Nephron progenitor cell (in vitro differentiated cells): ENCODE measurements around the gene NALF2.

Experiments used
- DNase-seq: peaks from one replicate; pipeline ENCODE4 v3.0.0; 2021
- H3K27ac Mint-ChIP-seq: 2 replicates; pipeline ENCODE4 v1.8.0; 2021; ENCODE audit warnings: mild to moderate bottlenecking, moderate library complexity, mixed read lengths
- H3K27me3 Mint-ChIP-seq: 2 replicates; pipeline ENCODE4 v1.8.0; 2021; ENCODE audit warnings: mild to moderate bottlenecking, low read depth, mixed read lengths; ENCODE audit not compliant: poor library complexity
- H3K36me3 Mint-ChIP-seq: 2 replicates; pipeline ENCODE4 v1.8.0; 2021; ENCODE audit warnings: low read depth, mixed read lengths
- H3K4me1 Mint-ChIP-seq: 2 replicates; pipeline ENCODE4 v1.8.0; 2021; ENCODE audit warnings: mixed read lengths
- H3K4me3 Mint-ChIP-seq: 2 replicates; pipeline ENCODE4 v1.8.0; 2021; ENCODE audit warnings: mild to moderate bottlenecking, moderate library complexity, mixed read lengths
- H3K9me3 Mint-ChIP-seq: 2 replicates; pipeline ENCODE4 v1.8.0; 2021; ENCODE audit warnings: mild to moderate bottlenecking, moderate library complexity, mixed read lengths
- CTCF ChIP-seq: fragments of 200-600 bp; sonication (generic); IDR thresholded peaks from 2 replicates; pipeline ENCODE4 v1.5.0; 2021; ENCODE audit warnings: antibody characterized with exemption

The NALF2 gene

DNA sequence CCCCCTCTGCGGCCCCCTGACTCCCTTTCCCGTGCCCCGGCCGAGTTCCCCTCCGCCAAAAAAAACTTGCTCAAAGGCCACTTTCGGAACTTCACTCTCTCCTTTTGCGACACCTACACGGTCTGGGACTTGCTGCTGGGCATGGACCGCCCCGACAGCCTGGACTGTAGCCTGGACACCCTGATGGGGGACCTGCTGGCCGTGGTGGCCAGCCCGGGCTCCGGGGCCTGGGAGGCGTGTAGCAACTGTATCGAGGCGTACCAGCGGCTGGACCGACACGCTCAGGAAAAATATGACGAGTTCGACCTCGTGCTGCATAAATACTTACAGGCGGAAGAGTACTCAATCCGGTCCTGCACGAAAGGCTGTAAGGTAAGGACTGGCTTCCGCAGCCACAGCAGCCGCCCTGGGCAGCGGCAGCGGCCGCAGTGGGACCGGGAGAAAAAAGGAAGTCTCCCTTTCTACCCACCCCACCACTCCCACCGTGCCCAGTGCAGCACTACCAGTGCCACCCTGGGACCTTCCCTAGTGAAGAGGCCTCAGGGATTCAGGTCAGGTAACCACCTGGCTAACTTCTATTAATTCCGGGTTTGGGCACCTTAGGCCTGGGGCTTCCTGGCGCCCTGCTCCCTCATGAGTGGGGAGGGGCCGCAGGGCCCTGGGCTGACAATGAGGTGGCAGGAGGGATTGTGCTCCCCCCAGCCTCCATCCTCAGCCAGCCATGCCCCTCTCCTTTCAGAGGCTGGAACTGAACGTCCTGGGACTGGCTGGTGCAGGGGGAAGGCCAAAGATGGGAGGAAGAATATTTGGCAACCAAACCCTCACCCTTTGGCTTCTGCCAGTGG, 1.9 kb downstream of the NALF2 start:
- no peaks in the 10 kb centered on the region for H3K4me1 Mint-ChIP-seq
- no peak for TF ChIP-seq CTCF
- H3K27ac Mint-ChIP-seq, result no peak overlapping the region
- H3K4me3 Mint-ChIP-seq, result peak overlapping the region; percentile 82
- H3K27me3 Mint-ChIP-seq, result peaks cover 43% of the 10 kb centered on the region
- no peak for DNase-seq
- H3K9me3 Mint-ChIP-seq, result peaks cover 24% of the 10 kb centered on the region
- H3K36me3 Mint-ChIP-seq, result no peaks in the 10 kb centered on the region

GRCh38 chrX:69506617-69507499, 2.7 kb downstream of the NALF2 start:
- no peak for DNase-seq
- no peak for TF ChIP-seq CTCF
- Mint-ChIP-seq H3K9me3 (peaks cover 28% of the 10 kb centered on the region), H3K4me3 (no peak overlapping the region), H3K27ac (no peak overlapping the region), H3K27me3 (peaks cover 44% of the 10 kb centered on the region), H3K4me1 (no peaks in the 10 kb centered on the region), H3K36me3 (no peaks in the 10 kb centered on the region)

DNA sequence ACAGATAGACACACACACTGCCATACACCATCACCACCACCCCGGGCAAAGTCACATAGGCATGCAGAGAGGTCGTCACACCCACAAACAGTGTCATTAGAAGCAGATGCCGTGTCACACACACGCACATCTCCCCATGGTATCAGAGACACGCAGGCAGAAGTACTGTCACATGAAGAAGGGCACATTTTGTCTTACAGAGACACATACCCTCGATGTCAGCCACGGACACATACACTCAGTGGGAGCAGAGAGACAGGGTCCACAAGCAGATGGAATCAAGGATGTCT, 3.3 kb downstream of the NALF2 start:
- H3K27ac Mint-ChIP-seq, result no peak overlapping the region
- no peak overlapping the region for H3K4me3 Mint-ChIP-seq
- peaks cover 44% of the 10 kb centered on the region for H3K27me3 Mint-ChIP-seq
- TF ChIP-seq CTCF, result no peak
- DNase-seq, result no peak
- no peaks in the 10 kb centered on the region for H3K4me1 Mint-ChIP-seq
- H3K9me3 Mint-ChIP-seq, result peaks cover 28% of the 10 kb centered on the region
- no peaks in the 10 kb centered on the region for H3K36me3 Mint-ChIP-seq

DNA sequence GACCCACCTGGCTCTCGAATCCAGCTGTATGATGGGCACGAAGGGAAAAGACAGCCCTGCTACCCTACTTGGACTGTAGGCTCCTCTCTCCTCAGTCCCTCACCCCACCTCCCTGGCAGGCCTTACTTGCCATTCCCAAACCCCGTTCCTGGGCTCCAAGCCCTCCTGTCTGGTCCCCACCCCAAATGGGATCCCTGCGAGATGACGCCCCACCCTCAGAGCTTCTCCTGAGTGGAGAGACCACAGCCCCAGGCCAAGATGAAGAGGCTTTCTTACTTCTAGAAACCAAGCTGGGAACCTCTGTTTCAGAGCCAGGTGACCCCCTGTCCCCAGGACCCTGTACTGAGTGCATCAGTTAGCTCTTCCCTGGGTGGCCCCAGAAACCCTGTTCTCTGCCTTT, 4.5 kb downstream of the NALF2 start:
- H3K4me3 Mint-ChIP-seq, result no peak overlapping the region
- H3K27me3 Mint-ChIP-seq, result peaks cover 44% of the 10 kb centered on the region
- no peaks in the 10 kb centered on the region for H3K36me3 Mint-ChIP-seq
- H3K9me3 Mint-ChIP-seq, result peaks cover 28% of the 10 kb centered on the region
- no peak for DNase-seq
- TF ChIP-seq CTCF, result no peak
- H3K4me1 Mint-ChIP-seq, result no peaks in the 10 kb centered on the region
- no peak overlapping the region for H3K27ac Mint-ChIP-seq

DNA sequence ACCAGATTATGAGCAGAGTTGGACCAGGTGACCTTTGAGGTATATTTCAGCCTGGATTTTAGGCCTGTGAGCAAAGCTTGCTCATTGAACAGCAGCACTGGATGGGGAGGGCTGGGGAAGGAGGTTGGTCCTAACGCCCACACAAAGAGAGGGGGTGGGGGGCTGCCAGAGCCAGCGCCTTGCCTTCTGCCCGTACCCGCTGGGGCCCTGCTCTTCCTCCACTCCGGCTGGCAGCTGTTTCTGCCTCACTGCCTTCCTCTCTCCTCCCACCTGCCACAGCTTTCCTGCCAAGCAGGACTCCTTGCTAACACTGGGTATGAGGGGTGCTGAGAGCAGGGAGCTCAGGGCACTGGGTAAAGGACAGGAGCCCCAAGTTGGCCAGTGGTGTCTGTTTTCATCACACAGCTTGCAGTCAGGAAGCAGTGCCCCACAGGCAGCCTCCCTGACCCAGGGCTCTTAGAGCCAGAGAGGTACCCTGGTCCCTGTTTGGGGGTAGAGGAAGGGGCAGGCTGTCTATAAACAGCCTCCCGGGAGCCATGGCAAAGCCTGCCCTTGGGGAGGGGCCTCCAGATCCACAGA, 6.1 kb downstream of the NALF2 start:
- Mint-ChIP-seq H3K4me1 (no peaks in the 10 kb centered on the region), H3K4me3 (no peak overlapping the region), H3K9me3 (peaks cover 37% of the 10 kb centered on the region), H3K36me3 (no peaks in the 10 kb centered on the region), H3K27me3 (peaks cover 44% of the 10 kb centered on the region), H3K27ac (no peak overlapping the region)
- DNase-seq, result no peak
- TF ChIP-seq CTCF, result no peak
